Measurements from ENCODE around the gene ADCY10.

DNA sequence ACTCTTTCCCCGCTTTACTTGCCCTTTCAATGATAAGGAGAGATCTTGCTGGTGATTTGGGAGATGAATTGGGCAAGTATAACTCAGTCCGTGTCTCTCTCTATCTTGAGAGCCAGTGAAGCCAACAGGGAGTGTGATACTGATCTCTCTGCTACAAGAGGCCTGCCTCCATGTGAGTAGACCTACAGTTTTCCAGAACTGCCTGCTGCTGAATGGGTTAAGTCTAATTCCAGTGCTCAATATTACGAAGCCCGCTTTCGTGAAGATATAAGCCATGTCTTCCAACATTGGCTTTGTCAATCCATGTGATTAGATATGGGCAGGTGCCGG lies 92.6 kb downstream of the ADCY10 start:
- no peak for TF ChIP-seq POLR2A (IDR thresholded peaks at IDR 0.05)
- no peak for TF ChIP-seq CTCF (IDR thresholded peaks at IDR 0.05 in 4 of 5, conservative IDR thresholded peaks at IDR 0.05 in 1 of 5)

All from gastrocnemius medialis (tissue), 4 donors.